HepG2 (cell line): ENCODE data around the gene ANO2. TPM values are rescaled to one million over a fixed set of nuclear protein-coding genes. Genes with fewer than 3 reads are reported as not detected.

ENCODE experiments used
- ATAC-seq: fragments of 200-7000 bp; cut with Tn5 transposase; 3 replicates; pipeline ENCODE4 v1.9.1; 2020; ENCODE audit warnings: mild to moderate bottlenecking, moderate library complexity
- BruUV-seq: library from RNA; stranded (reverse); fragments of 400-500 nt; replicated peaks from 2 replicates; lab custom pipeline; 2021; lab: Mats Ljungman, UMichigan
- CTCF ChIA-PET: fragments of 300-600 bp; formaldehyde crosslinking; extraction: SDS; loops from one replicate; lab custom pipeline; 2021; ENCODE audit warnings: low total read pairs, inconsistent platforms, low intra/inter-chr PET ratio; lab: Yijun Ruan, JAX
- POLR2A ChIA-PET: fragments of 350-600 bp; sonication (Branson Sonifier 250); formaldehyde crosslinking; loops from one replicate; lab custom pipeline; 2020; ENCODE audit warnings: antibody characterized with exemption, inconsistent platforms; lab: Yijun Ruan, JAX
- DNase-seq: peaks from one replicate; pipeline ENCODE4 v3.0.0-alpha.2; 2015; ENCODE audit warnings: low spot score
- FAIRE-seq: peaks from 3 replicates; lab custom pipeline; 2011; peaks lifted over from hg19 to GRCh38; lab: Jason Lieb, UNC
- H2AFZ ChIP-seq: one replicate; pipeline ENCODE4 v1.6.1; 2011; ENCODE audit warnings: low read length, inconsistent platforms
- H3K27ac ChIP-seq: fragments of 300-600 bp; 3 replicates; pipeline ENCODE4 v1.8.0; 2011; ENCODE audit warnings: mixed run types, mild to moderate bottlenecking, mixed read lengths, low read length, inconsistent platforms; ENCODE audit not compliant: insufficient read depth; ENCODE audit errors: extremely low read length
- H3K27me3 ChIP-seq, 2 experiments: fragments of 200-600 bp in 1 of 2; 2 replicates in 1 of 2; 3 replicates in 1 of 2; pipeline versions ENCODE4 v1.6.0 to v1.8.0; 2011; ENCODE audit warnings: low read length in 2 of 2, mild to moderate bottlenecking in 2 of 2, moderate library complexity in 2 of 2, inconsistent platforms in 1 of 2; ENCODE audit not compliant: insufficient read depth in 2 of 2, control insufficient read depth in 1 of 2
- H3K36me3 ChIP-seq, 2 experiments: fragments of 200-600 bp in 1 of 2; replicated peaks in 1 of 2; 2 replicates in 1 of 2; 3 replicates in 1 of 2; pipeline versions ENCODE4 v1.5.1 to v1.8.0; 2011; ENCODE audit warnings: low read length in 2 of 2, inconsistent platforms in 1 of 2; ENCODE audit not compliant: insufficient read depth in 2 of 2, control insufficient read depth in 1 of 2
- H3K4me1 ChIP-seq: 2 replicates; pipeline ENCODE4 v1.5.1; 2012; ENCODE audit warnings: low read length, inconsistent platforms; ENCODE audit not compliant: insufficient read depth
- H3K4me2 ChIP-seq: 2 replicates; pipeline ENCODE4 v1.6.0; 2011; ENCODE audit warnings: low read depth, low read length, inconsistent platforms
- H3K4me3 ChIP-seq, 3 experiments: fragments of 200-600 bp in 1 of 3; sonication (generic), shearing (Covaris generic) in 1 of 3; replicated peaks in 1 of 3; 2 replicates each; pipeline ENCODE4 v1.5.1; 2011 to 2016; ENCODE audit warnings: low read length in 3 of 3, inconsistent platforms in 2 of 3, low read depth in 2 of 3, mild to moderate bottlenecking in 2 of 3, control low read depth in 1 of 3, mixed read lengths in 1 of 3; ENCODE audit not compliant: insufficient read depth in 1 of 3
- H3K79me2 ChIP-seq: one replicate; pipeline ENCODE4 v1.6.1; 2011; ENCODE audit warnings: low read length, inconsistent platforms; ENCODE audit not compliant: insufficient read depth
- H3K9ac ChIP-seq: 2 replicates; pipeline ENCODE4 v1.6.0; 2011; ENCODE audit warnings: mild to moderate bottlenecking, low read depth, low read length, inconsistent platforms; ENCODE audit not compliant: insufficient read depth
- H3K9me3 ChIP-seq: 2 replicates; pipeline ENCODE4 v1.5.1; 2012; ENCODE audit warnings: mild to moderate bottlenecking, low read length
- H4K20me1 ChIP-seq: 2 replicates; pipeline ENCODE4 v1.6.0; 2011; ENCODE audit warnings: inconsistent platforms, mild to moderate bottlenecking, low read length, moderate library complexity; ENCODE audit not compliant: insufficient read depth
- NCOA5 ChIP-seq: sonication (generic); formaldehyde crosslinking; IDR thresholded peaks from 2 replicates; pipeline ENCODE4 v1.4.0; 2020; ENCODE audit warnings: missing genetic modification reagents
- PCBP1 ChIP-seq: fragments of 200-400 bp; formaldehyde crosslinking; IDR thresholded peaks from 2 replicates; pipeline ENCODE4 v1.6.1; 2017; ENCODE audit warnings: mild to moderate bottlenecking, low read depth, low read length, borderline replicate concordance
- RFXANK ChIP-seq: IDR thresholded peaks from 2 replicates; pipeline ENCODE4 v1.6.1; 2016
- SNRNP70 ChIP-seq: fragments of 200-400 bp; formaldehyde crosslinking; IDR thresholded peaks from 2 replicates; pipeline ENCODE4 v1.6.1; 2017; ENCODE audit warnings: mild to moderate bottlenecking, low read depth, low read length, moderate library complexity
- ZNF225 ChIP-seq: sonication (generic); formaldehyde crosslinking; IDR thresholded peaks from 2 replicates; pipeline ENCODE4 v1.4.0; 2020; ENCODE audit warnings: mild to moderate bottlenecking, missing genetic modification reagents
- ZSCAN20 ChIP-seq: sonication (generic); formaldehyde crosslinking; IDR thresholded peaks from 2 replicates; pipeline ENCODE4 v1.4.0; 2020; ENCODE audit warnings: missing genetic modification reagents, mild to moderate bottlenecking, borderline replicate concordance
- WGBS: methylation state at CpG from one replicate; pipeline ENCODE4 v1.1.6; 2017; ENCODE audit warnings: low lambda C conversion rate; 5-methylcytosine and 5-hydroxymethylcytosine counted together
- in situ Hi-C: cut with HindIII; loops from 2 replicates; pipeline ENCODE4 v1.10.0; 2017; ENCODE audit warnings: low pct_unique_long_range_greater_than_20kb; ENCODE audit not compliant: extremely low pct_ligation_motif_present
- intact Hi-C: fragments of 100-400 bp; cut with micrococcal nuclease; formaldehyde crosslinking; loops from one replicate; pipeline ENCODE4 v1.10.0; 2022; ENCODE audit not compliant: unreplicated experiment
- polyA plus RNA-seq, 8 experiments: library from polyadenylated mRNA; depleted of rRNA in 3 of 8; stranded (reverse) in 7 of 8; unstranded in 1 of 8; fragments of >200 nt; fragmentation: Illumina TruSeq in 4 of 8; extraction: Trizol in 4 of 8; gene quantifications; 2 replicates each; pipeline versions ENCODE4 v1.2.1 to v1.2.3, GENCODE V29; 2011 to 2016; ENCODE audit warnings: low read depth in 4 of 8, missing spikeins in 1 of 8, mixed read lengths in 1 of 8; ENCODE audit not compliant: insufficient read depth in 1 of 8
- total RNA-seq, 5 experiments: library from RNA; depleted of rRNA; stranded (reverse); fragments of >200 nt; fragmentation: Illumina TruSeq; extraction: Trizol; gene quantifications; 2 replicates each; pipeline ENCODE4 v1.2.3, GENCODE V29; 2016; ENCODE audit warnings: low read depth in 1 of 5
- TF ChIP-seq, protein P1 (sequence below): fragments of 450-650 bp; IDR thresholded peaks from 2 replicates; pipeline ENCODE4 v1.6.1; 2017
- TF ChIP-seq, protein P2 (sequence below): sonication (generic); formaldehyde crosslinking; IDR thresholded peaks from 2 replicates; pipeline ENCODE4 v1.8.1; 2022; ENCODE audit warnings: mild to moderate bottlenecking, missing genetic modification reagents
- TF ChIP-seq, protein P3 (sequence below): sonication (generic); formaldehyde crosslinking; IDR thresholded peaks from 2 replicates; pipeline ENCODE4 v1.4.0; 2020; ENCODE audit warnings: missing genetic modification reagents, borderline replicate concordance

Gene ANO2
- total and polyA plus RNA-seq, 2 of the 13 experiments (the other 11 are each of a cell fraction or from before 2014, with no cell fraction given) = 0.18 TPM; not detected in 1

DNA sequence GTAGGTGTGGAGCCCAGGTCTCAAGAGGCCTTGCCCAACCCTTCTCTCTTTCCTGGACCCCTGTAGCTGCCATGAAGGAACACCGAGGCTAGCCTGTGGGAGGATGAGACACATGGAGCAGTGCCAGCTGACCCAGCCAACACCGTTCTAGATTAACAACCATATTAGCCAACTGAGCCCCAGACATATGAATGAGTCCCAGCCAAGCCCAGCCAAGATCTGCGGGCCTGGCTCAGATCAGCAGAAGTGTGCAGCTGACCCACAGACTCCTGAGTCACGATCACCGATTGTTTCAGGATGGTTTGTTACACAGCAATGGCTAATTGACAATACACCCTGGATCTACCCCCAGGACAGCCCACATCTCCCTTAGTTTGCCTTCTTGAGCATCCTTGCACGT, 431.0 kb downstream of the ANO2 start:
- Histone ChIP-seq H3K4me2 (no peak overlapping the region), H3K9ac (no peak overlapping the region), H3K79me2 (no peaks in the 10 kb centered on the region), H2AFZ (no peak overlapping the region), H3K4me1 (no peaks in the 10 kb centered on the region), H3K27ac (no peak overlapping the region)
- WGBS = 0% methylated on average over 2 of the region's 6 CpGs
- intact Hi-C loops = no loop called here
- in situ Hi-C loops = no loop called here
- no TSS peak for BruUV-seq
- CTCF ChIA-PET = no interaction called here
- no peak for DNase-seq
- TF ChIP-seq ZNF225 (no peak), PCBP1 (no peak), RFXANK (no peak), NCOA5 (no peak), ZSCAN20 (CRISPR knock-in tag) (no peak), SNRNP70 (no peak)
- TF ChIP-seq, protein P1, sequence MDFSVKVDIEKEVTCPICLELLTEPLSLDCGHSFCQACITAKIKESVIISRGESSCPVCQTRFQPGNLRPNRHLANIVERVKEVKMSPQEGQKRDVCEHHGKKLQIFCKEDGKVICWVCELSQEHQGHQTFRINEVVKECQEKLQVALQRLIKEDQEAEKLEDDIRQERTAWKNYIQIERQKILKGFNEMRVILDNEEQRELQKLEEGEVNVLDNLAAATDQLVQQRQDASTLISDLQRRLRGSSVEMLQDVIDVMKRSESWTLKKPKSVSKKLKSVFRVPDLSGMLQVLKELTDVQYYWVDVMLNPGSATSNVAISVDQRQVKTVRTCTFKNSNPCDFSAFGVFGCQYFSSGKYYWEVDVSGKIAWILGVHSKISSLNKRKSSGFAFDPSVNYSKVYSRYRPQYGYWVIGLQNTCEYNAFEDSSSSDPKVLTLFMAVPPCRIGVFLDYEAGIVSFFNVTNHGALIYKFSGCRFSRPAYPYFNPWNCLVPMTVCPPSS = no peak
- TF ChIP-seq, protein P2, sequence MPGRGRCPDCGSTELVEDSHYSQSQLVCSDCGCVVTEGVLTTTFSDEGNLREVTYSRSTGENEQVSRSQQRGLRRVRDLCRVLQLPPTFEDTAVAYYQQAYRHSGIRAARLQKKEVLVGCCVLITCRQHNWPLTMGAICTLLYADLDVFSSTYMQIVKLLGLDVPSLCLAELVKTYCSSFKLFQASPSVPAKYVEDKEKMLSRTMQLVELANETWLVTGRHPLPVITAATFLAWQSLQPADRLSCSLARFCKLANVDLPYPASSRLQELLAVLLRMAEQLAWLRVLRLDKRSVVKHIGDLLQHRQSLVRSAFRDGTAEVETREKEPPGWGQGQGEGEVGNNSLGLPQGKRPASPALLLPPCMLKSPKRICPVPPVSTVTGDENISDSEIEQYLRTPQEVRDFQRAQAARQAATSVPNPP (CRISPR knock-in tag) = no peak
- TF ChIP-seq, protein P3, sequence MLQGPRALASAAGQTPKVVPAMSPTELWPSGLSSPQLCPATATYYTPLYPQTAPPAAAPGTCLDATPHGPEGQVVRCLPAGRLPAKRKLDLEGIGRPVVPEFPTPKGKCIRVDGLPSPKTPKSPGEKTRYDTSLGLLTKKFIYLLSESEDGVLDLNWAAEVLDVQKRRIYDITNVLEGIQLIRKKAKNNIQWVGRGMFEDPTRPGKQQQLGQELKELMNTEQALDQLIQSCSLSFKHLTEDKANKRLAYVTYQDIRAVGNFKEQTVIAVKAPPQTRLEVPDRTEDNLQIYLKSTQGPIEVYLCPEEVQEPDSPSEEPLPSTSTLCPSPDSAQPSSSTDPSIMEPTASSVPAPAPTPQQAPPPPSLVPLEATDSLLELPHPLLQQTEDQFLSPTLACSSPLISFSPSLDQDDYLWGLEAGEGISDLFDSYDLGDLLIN = no peak
- TF ChIP-seq, all 625 proteins: peak for 0
- Histone ChIP-seq H3K27me3 (peaks cover 0 to 8% of the 10 kb centered on the region in 2 experiments; a peak in 2 of 5 replicates), H3K9me3 (no peaks in the 10 kb centered on the region), H3K4me3 (no peak overlapping the region), H3K36me3 (no peaks in the 10 kb centered on the region), H4K20me1 (no peaks in the 10 kb centered on the region)
- no peak for FAIRE-seq
- POLR2A ChIA-PET = no interaction called here
- ATAC-seq = no peak
